AML-193 (cell line): ENCODE measurements around the gene SH3D19.

ENCODE experiments used
- DNase-seq, 2 experiments: peaks; one replicate each; lab custom pipeline; 2025; lab: John Stamatoyannopoulos, UW

The SH3D19 gene

DNA sequence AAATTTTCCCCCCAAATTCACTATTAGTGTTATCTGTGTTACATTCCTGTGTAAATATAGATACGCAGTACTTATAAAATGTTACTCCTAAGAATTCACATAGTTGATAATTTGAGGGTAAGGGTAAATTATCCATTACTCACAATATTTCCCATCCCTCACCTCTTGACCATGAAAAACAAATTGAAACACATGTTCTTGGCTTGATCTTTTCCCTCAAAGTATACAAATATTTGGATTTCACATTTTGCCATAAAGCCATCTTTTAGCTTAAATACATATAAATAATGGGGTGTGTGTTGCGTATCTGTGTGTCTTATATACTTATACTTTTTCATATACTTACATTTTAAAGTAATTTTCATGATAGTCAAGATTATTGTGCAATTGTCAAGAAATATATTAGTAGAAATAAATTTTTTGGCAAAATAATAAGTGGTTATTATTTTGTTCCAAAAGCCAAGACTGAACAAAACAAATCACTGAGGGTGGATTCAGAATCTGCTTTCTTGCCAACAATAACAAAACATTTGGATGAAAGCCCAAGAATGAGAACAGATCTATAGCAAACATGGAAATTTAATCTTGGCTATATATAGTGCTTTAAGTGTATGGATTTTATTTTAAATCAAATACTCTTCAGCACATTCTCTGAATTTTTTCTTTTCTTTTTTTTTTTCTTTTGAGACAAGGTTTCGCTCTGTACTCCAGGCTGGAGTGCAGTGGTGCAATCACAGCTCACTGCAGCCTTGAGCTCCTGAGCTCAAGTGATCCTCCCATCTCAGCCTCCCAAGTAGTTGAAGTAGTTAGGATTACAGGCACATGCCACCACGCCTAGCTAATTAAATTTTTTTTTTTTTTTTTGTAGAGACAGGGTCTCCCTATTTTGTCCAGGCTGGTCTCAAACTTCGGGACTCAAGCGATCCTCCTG is 97.0 kb downstream of the SH3D19 start:
- no peak for DNase-seq

DNA sequence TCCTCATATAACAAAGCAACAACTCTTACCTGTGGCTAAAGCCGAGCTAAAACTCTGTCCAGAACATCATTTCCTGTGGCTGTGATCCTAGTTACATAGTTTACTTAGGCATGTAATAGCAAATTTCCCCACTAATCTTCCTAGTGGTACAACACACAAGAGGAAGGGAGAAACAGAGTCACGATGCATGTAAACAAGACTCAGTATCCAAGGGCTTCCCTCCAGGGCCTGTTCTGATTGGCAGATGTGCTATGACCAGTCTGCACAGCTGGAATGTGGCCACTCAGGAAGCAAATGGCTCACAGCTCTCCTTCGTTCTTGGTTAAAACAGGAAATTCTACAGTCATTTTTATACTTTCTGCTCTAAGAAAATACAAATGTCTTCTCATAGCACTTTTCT is 97.7 kb downstream of the SH3D19 start:
- no peak for DNase-seq

DNA sequence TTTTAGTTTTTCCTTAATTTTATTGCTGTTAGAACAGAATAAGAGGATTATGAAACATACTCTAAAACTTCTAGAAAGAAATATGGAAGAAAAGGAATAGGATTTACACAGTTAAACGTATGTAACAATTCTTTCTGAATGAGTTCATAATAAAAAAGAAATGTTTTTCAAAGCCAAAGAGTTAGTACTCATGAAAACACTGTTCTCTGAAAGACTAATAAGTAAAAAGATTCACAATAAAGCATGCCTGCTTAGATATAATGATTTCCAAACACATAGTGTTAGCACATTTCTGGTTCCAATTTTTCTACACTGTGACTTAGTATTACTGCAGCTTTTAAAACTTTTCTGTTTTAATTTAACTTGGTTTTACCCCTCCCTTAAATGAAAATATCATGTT is 98.2 kb downstream of the SH3D19 start:
- DNase-seq = no peak

DNA sequence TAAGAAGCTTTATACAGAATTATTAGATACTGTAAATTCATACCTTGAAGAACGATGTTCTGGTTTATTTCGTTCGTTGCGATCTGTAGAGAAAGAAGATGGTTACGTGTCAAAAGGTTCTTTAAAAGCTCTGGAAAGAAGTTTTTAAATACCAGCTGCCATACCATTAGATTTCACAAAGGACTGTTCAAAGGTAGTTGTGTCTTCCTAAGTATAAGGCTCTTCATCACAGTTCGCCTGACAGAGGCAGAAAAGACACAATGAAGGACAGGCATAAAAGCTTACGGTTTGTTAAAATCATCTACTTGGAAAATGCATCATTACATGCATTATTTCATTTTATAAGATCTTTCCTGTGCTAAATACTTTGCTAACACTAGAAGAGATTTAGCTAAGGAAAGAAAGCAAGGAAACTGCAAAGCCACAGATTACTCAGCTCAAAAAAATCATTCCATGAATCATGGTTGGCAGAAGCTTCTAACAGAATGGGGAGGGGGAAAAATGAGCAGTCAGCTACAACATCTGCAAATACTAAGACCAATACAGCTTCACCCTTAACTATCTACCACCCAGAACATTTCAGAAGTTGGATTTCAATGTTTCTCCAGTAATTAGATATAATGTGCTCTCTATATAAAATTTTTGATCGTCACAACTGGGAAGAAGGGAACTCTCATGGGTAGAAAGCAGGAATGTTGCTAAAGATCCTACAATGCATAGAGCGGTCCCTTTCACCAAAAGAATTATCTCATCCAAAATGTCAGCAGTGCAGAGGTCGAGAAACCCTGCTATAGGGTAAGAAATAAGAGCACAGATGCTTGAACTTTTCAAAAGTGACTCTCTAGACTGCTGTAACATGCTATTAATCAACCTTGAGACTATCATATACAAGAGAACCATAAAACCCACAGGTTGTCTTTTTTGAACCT is 99.1 kb downstream of the SH3D19 start:
- no peak for DNase-seq

DNA sequence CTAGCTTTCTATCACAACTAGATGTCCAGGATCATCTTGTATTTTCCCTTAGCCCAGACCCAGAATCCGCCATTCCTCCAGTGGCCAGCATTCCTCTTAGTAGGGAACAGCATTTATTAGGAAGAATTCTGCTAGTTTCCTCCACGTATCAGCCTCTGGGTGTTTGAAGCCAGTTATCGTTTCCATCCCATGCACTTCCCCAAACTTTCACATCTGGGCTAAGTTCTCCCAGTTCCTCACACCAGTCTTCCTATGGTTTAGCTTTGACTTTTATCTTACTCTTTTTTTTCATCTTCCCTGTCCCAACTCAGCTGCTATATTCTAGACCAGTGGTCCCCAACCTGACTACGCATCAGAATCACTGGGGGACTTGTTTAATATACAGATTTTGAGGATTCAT is 101.9 kb downstream of the SH3D19 start:
- DNase-seq = no peak

DNA sequence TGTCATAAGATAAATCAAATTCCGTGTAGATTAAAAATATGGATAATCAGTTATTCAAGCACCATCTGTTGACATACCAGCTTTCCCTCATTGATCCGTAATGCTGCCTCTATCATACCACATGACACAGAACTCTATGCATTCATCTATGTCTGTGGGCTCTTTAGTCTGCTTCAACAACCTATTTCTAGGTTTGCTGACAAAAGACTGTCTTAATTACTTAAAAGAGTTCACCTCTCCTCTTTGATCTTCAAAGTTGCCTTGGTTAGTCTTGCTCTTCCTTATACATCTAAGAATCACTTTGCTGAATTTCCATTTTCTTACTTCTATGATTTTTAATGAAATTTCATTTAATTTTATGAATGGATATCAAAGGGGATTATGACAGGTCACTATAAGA is 105.5 kb downstream of the SH3D19 start:
- no peak for DNase-seq

DNA sequence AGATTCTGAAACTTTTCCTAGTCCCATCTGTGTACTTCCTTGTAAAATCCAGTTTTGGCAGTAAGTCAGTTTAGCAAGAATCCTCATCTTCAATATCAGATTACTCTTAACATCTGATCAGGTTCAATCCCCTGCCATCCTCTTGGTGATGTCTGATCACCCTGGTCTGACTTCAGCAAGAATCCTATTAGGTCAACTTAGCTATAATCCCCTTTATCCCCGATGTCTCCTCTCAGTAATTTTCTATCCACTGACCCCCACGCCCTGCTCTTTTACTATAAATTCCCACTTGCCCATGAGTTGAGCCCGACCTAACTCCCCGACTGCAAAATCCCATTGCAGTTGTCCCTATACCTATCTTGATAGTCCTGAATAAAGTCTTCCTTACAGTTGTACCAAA is 106.3 kb downstream of the SH3D19 start:
- DNase-seq = no peak

DNA sequence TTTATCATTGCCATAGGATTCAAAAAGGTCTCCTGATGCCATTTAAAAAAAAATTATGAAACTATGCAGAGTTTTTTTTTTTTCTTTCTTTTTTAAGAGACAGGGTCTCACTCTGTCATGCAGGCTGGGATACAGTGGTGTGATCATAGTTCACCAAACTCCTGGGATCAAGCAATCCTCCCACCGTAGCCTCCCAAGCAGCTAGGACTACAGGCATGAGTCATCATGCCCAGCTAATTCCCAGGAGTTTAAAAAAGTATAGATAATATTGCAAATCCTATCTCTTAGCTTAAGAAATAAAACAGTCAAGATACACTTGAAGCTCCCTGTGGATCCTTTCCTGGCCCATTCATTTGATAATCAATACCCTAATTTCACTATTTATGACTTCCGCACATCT is 107.1 kb downstream of the SH3D19 start:
- no peak for DNase-seq

DNA sequence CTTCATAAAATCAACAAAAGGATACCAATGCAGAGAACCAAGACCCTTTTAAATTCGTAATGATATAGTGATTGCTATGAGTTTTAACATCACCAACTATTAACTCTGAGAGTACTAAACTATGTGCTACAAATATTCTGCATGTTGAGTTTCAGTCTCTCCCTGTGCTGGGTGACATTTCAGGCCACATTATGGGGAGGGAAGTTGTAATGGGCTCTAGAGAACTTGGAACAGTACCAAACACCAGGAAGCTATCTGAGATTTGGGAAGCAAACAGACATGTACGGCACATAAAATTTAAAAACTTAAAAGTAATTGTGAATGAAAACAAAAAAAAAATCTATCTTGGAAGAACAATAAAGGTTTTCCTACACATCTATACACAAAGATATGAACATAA is 108.1 kb downstream of the SH3D19 start:
- no peak for DNase-seq

DNA sequence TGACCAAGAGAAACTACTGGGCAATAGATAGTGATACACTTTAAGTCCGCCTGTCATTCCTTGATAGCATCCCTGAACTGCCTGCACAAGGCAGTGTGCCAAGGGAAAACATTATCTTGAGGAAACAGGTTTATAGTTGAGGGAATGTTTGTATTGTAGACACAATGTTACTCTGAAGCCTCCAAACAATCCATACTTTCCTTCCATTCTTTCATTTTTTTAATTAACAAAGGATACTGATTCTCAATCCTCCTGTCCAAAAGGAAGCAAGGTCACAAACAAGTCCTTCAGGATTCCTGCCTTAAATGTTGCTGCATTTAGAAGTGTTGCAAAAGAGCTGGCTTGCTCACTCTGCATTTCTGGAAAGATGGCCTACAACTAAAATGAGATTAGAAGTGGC is 110.1 kb downstream of the SH3D19 start:
- no peak for DNase-seq

DNA sequence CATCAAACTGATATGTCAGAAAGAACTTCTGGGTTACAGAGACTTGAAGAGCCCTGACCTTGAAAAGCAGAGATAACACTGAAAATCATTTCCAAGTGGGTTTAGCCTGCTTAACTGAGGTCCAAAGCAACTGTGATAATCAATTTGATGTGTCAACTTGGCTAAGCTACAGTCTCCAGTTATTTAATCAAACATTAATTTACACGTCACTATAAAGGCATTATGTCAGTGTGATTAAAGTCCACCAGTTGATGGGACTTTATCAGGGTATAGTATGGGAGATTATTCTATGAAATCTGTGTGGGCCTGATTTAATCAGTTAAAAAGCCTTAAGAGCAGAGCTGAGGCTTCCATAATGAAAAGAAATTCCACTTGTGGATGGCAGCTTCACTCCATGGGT is 117.5 kb downstream of the SH3D19 start:
- DNase-seq = no peak

DNA sequence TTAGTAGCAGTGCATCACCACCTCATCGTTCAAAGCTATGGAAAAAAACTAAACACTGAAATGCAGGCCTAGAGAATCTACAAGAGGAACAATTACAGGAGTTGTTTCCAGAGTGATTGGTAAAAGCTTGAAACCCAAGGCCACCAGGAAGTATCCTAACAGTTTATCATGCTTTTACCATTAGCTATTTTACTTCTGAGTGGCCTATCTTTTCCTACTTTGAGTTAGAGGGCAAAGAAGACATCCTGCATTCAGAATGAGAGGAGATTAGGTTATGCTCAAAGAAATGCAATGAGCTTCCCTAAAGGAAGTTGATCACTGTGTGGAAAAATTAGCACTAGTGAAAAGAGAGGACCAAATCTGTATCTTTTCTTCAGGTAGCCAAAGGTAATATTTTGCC is 118.2 kb downstream of the SH3D19 start:
- no peak for DNase-seq

DNA sequence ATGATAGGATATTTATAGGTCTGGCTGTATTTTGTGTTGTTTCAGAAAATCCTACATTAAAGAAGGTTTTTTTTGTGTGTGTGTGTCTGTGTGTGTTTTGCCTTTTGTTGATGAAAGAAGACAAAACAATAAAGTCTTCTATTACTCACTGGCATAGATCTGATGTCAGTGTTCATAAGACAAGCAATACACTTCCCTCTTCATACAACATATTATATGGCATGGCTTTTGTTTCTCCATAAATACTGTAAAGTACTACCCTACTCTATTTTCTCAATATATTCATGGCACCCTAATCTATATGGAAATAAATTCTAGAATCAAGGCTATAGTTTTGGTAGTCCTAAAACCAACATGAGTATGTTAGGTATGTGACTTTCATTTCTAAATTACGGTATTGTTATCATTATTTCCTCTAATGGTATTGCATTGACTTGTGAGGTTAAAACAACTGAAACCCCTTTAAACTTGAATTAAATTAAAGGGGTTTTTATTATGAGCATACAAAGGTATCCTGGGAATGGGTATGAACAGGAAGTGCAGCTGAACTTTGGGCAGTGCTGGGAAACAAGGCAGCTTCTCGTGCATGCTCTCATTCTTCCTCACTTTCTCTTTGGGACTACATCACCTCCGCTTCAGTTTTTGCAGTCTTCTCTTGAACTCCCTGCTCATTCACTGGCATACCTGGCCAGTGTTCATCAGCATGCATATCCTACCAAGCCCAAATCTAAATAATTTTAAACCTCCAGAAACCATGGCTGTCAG is 119.0 kb downstream of the SH3D19 start:
- DNase-seq = no peak

DNA sequence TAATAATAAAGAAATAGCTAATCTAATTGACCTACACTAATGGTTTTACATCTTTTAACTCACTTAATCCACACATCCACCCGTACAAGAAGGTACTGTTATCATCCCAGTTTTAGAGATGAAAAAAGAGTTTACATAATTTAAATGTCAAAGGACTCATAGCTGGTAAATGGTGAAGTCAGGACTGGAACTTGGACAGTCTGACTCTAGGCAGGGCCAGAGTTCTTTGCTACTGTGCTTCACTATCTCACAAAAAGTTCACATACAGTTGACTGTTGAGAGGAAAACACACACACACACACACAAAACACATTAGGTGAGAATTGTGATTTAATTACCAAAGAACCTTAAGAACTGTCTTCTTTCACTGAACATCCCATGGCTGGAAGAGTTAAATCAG is 119.7 kb downstream of the SH3D19 start:
- no peak for DNase-seq

DNA sequence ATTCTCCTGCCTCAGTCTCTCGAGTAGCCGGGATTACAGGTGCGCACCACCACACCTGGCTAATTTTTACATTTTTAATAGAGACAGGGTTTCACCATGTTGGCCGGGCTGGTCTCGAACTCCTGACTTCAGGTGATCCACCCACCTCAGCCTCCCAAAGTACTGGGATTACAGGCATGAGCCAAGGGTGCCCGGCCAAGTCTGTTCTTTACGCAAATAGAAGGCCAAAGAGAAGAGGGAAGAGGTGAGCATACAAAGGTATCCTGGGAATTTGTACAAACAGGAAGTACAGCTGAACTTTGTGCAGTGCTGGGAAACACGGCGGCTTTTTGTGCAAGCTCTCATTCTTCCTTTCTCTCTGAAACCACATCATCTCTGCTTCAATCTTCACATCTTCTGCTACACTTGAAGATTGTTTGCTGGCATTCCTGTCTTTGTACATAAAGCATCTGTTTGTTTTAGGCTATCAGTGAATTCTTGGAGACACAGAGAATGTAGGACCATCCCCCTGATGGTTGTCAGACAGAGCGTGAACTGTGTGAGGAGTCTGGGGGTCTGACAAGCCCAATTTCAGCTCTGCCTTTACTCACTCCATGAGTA is 120.4 kb downstream of the SH3D19 start:
- no peak for DNase-seq

DNA sequence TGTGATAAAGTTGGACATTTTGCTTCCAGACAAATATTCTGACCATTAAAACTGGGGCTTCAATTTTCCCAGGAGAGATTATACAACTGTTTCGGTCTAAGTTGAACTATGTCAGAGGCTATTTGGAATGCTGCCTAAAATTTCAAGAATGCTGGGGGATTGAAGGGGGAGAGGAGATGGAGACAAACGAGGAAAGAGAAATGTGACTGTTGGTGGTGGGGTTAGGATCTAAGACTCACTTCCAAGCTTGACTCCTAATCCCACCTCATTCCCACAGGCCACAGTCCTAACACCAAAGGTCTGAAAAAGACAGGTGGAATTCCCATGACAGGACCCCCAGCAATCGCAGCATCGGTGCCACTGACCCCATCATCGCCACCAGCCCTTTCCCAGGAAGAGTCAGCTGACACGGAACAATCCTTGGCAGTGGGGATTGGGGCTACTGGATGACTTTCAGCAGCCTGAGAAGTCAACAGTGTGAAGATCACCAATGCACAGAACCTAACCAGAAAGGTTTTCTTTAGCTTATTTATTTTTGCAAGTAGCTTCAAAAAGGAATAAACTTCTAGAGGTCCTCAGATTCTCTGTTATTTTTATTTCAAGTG is 122.5 kb downstream of the SH3D19 start:
- no peak for DNase-seq

DNA sequence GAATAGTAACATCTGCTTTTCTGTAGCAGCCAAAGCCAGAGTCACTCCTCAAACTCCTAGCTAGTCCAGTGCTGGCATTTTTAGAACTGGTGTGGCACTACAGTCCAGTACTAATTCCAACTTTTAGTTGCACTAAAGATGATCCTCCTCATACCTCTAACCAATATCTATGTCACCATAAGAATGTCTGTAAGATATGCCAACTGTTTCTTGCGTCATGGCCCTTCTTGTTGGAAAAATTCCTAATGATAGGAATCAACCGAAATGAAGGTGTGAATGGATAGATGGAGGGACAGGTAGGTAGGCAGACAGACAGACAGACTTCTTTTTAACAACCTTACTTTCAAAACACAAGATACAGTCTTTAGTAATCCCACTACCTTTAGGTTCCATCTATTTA is 123.0 kb downstream of the SH3D19 start:
- no peak for DNase-seq

DNA sequence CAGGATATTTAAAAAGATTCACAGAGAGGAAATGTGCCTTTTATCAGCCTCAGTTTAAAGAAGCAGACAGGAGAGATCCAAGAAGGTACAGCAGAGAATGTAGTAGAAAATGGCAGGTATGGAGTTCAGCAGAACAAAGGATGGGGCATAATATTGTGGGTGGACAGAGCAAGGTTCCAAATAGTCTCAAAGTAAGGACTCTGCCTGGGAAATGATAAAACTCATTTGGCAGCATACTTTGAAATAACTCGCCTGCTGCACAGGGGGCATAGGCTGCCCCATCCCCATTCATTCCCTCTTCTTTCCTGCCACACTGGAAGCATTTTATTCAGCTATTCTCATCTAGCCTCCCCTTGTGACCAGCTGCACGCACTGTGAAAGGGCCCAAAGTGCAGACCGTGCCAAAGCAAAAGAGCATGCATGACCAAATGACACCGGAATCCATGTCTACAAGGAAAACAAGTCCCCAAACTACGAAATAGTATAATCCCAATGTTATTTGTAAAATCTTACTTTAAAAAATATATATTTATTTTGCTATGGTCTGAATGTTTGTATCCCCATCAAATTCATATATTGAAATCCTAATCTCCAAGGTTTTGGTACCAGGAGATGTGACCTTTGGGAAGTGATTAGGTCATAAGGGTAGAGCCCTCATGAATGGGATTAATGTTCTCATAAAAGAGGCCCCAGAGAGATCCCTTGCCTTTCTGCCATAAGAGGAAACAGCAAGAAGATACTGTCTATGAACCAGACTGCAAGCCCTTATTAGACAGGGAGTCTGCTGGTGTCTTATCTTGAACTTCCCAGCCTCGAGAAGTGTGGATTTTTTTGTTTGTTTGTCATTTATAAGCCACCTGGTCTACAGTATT is 125.8 kb downstream of the SH3D19 start:
- no peak for DNase-seq

DNA sequence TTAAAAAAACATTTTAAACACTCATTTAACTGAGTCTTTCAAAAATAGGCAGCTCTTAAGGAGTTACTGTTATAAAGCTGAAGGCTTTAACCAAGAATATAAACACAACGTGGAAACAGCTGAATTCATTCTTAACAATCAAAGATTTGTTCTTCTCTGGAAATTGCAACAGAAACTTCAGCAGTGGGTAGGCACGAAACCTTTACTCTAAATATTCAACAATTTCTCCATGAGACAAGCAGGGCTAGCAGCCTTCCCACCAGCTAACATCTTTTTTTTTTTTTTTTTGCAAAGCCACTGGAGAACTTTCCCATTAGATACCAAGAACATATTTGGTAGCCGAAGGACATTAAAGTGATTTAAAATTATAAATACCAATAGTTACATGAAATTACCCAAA is 126.7 kb downstream of the SH3D19 start:
- no peak for DNase-seq

DNA sequence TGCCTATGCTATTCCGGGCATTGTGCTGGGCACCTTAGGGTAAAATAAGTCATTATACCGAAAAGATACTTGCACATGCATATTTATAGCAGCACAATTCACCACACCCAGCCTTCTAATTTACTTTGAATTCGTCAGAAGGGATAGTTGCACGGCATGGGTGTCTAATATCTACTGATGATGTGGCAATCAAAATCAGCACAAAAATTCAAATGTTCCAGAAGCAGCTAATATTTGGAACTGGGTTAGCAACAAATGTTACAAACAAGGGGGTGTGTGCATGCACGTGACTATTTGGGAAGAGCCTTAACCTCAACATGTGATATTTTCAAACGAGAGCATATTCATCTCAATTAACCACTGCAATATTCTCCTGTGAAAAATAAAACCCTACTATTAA is 128.2 kb downstream of the SH3D19 start:
- DNase-seq = no peak
